Amygdala (tissue), 56 donors: ENCODE results near the gene PPIH.
"Not testable (repeated sequence)": the region's sequence is repeated elsewhere in the genome, so short reads cannot be mapped to it uniquely, and the experiment has no call there.

Experiments used
- DNase-seq, 56 donors: peaks; one replicate each; lab custom pipeline; 2025; lab: John Stamatoyannopoulos, UW

Gene PPIH

GRCh38 chr1:42681741-42682483 is 23.7 kb downstream of the PPIH start, which contains the start of gene YBX1:
TSS of gene YBX1 (plus strand) at chr1:42682418. CDS start at chr1:42682566, 148 bp downstream.
- peak; percentile 50 to 99 (median 94) for DNase-seq

GRCh38 chr1:42682484-42682738 is 24.2 kb downstream of the PPIH start:
- DNase-seq: peak in 3 of 56 donors; percentile 48 to 70 (median 49)

DNA sequence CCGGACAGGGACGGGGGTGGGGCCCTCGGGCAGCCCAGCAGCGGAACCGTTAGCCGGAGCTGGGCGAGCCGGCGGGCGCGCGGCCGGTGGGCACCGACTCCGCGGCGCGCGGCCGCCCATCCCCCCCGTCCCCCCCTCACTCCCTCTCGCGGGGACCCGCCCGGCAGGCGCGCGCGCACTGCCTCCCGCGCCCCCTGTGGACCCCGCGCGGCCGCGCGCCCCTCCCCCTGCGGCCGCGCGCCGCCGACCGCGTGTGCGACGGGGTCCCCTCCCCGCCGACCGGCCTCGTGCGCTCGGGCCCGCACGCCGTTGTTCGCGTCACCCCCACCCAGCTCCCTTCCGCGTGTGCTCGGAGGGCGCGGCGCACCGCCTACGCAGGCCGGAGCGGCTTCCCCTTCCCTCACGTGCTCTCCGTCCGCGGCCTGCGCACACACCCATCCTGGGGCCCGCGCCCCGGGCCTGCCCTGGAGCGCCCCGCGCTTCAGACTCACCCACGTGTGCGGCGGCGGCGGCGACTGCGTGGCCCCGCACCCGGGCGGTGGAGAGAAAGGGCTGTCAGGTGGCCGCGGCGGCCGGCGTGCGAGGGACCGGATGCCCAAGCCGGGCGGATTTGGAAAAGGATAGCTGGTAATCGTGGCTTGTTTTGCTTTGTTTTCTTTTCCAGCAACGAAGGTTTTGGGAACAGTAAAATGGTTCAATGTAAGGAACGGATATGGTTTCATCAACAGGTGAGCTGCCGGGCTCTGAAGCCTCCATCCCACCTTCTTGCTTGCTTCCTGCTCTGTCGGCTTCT is 24.7 kb downstream of the PPIH start:
- peak in 40 of 56 donors; percentile 18 to 73 (median 47) for DNase-seq

- peak in 1 of 56 donors; percentile 0 for DNase-seq
Observed at GRCh38 chr1:42684139-42684538, 25.9 kb downstream of the PPIH start.

GRCh38 chr1:42686418-42686817 is 28.2 kb downstream of the PPIH start:
- DNase-seq: no peak

- no peak for DNase-seq
Observed at GRCh38 chr1:42689912-42690311, 31.7 kb downstream of the PPIH start.

- DNase-seq: no peak
Observed at GRCh38 chr1:42690477-42691156, 32.4 kb downstream of the PPIH start.

GRCh38 chr1:42691157-42691498 is 32.9 kb downstream of the PPIH start:
- no peak for DNase-seq

DNA sequence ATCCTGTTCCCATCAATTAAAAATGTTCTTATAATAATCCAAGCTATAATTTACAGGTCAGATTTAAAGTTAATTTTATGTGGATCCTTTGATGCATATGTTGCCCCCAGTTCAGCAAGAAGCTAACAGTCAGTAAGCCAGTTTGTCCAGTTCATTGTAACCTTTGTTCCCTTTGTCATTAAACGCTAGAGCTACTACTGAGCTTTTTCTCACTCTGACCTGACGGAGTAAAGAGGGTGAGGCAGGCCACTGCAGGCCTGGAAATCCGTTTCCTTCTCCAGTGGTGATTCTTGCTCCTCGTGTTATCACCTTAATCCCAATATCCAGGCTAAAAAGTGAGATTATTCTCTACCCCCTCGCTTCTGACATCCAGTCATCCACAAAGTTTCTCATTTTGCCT is 34.2 kb downstream of the PPIH start:
- DNase-seq: no peak

DNA sequence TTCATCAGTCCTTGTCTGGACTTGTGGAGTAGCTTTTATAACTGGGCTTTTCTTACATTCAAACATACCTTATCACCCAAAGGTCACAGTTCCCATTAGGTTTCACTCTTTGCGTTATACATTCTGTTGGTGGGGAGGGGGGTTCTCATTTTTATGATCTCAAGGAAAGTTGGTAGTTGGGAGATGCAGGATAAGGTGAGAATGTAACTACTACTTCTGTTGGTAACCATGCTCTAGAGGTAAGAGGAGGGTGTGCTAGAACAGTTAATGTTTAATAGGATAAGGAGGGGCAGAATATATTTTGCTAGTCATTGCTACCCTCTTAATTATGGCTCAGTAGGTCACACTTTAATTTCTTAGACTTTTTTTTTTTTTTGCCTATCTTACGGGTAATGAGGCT is 34.7 kb downstream of the PPIH start:
- no peak for DNase-seq

- no peak for DNase-seq
Observed at GRCh38 chr1:42698081-42698813, 40.0 kb downstream of the PPIH start.

GRCh38 chr1:42700006-42700405 is 41.8 kb downstream of the PPIH start:
- no peak for DNase-seq

GRCh38 chr1:42703888-42704464 is 45.8 kb downstream of the PPIH start:
- DNase-seq: no peak

GRCh38 chr1:42712808-42713207 is 54.6 kb downstream of the PPIH start:
- not testable (repeated sequence) for DNase-seq

DNA sequence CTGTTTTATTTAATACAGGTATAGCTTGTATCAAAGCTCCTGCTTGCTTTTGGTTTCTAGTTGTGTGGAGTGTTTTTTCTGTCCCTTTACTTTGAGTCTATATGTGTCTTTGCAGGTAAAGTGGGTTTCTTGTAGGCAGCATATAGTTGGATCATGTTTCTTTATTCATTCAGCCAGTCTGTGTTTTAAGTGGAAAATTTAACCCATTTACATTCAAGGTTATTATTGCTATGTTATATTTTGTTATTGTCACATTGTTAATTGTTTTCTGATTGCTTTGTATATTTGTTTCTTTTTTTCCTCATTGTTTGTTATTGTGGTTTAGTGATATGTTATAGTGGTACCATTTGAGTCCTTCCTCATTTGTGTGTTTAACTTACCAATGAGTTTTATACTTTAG is 55.1 kb downstream of the PPIH start:
- no peak for DNase-seq

DNA sequence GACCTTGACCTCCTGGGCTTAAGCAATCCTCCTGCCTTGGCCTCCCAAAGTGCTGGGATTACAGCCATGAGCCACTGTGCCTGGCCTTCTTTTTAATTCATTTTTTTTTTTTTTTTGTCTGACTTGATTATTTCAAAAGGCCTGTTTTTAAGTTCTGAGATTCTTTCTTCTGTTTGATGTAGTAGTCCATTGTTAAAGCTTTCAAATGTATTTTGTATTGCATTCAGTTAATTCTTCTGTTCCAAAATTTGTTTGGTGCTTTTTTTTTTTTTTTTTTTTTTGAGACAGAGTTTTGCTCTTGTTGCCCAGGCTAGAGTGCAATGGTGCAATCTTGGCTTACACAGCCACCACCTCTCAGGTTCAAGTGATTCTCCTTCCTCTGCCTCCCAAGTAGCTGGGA is 56.2 kb downstream of the PPIH start:
- DNase-seq: not testable (repeated sequence)

GRCh38 chr1:42720868-42721267 is 62.6 kb downstream of the PPIH start:
- no peak for DNase-seq

- no peak for DNase-seq
Observed at GRCh38 chr1:42721926-42722325, 63.7 kb downstream of the PPIH start.

GRCh38 chr1:42722403-42722802 is 64.2 kb downstream of the PPIH start:
- DNase-seq: not testable (repeated sequence)

GRCh38 chr1:42723511-42723910 is 65.3 kb downstream of the PPIH start:
- no peak for DNase-seq

DNA sequence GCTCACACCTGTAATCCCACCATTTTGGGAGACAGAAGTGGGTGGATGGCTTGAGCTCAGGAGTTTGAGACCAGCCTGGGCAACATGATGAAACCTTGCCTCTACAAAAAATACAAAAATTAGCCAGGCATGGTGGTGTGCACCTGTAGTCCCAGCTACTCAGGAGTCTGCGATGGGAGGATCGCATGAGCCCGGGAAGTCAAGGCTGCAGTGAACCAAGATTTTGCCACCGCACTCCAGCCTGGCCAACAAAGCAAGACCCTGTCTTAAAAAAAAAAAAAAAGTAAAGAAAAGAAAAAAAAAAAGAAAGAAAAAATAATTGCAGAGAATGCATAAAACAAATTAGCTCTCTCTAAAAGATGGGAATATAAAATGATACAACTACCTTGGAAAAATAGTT is 67.6 kb downstream of the PPIH start:
- not testable (repeated sequence) for DNase-seq
